Measurements from ENCODE around the gene GSE1.
A peak's percentile ranks its signal among the peaks of the same experiment; 100 is the strongest.

GSE1 gene

GRCh38 chr16:85612801-85613603 is at the start of gene GSE1 (continued):
- TF ChIP-seq AEBP2 (tag by site-specific recombination; IDR thresholded peaks at IDR 0.05; ENCODE audit: borderline replicate concordance) (no peak), KLF9 (tag by site-specific recombination; IDR thresholded peaks at IDR 0.05; ENCODE audit: low read depth) (peak; percentile 96), ZNF433 (tag by site-specific recombination; IDR thresholded peaks at IDR 0.05; ENCODE audit: low read depth) (no peak), ZNF394 (tag by site-specific recombination; IDR thresholded peaks at IDR 0.05; ENCODE audit: borderline replicate concordance) (peak; percentile 48; the same call in 1 of the 2 replicates), ZNF626 (tag by site-specific recombination; IDR thresholded peaks at IDR 0.05) (no peak), KLF8 (tag by site-specific recombination; IDR thresholded peaks at IDR 0.05) (peak; percentile 93), KLF10 (tag by site-specific recombination; IDR thresholded peaks at IDR 0.05) (peak; percentile 95), GLIS1 (tag by site-specific recombination; IDR thresholded peaks at IDR 0.05) (peak; percentile 91), ZFHX2 (tag by site-specific recombination; conservative IDR thresholded peaks at IDR 0.05) (peak; percentile 94), ZNF664 (tag by site-specific recombination; IDR thresholded peaks at IDR 0.05) (0 out of 2 replicates have a peak, but pooled peaks have one; percentile 5), ZNF670 (tag by site-specific recombination; IDR thresholded peaks at IDR 0.05; ENCODE audit: low read depth) (no peak), ZNF398 (tag by site-specific recombination; IDR thresholded peaks at IDR 0.05) (peak; percentile 86), ZNF529 (tag by site-specific recombination; IDR thresholded peaks at IDR 0.05; ENCODE audit: insufficient replicate concordance) (no peak), ZNF354C (tag by site-specific recombination; IDR thresholded peaks at IDR 0.05; ENCODE audit: borderline replicate concordance, low read depth) (no peak), ZNF184 (tag by site-specific recombination; IDR thresholded peaks at IDR 0.05) (no peak), ZNF391 (tag by site-specific recombination; IDR thresholded peaks at IDR 0.05; ENCODE audit: borderline replicate concordance, low read depth) (no peak; the same call in 1 of the 2 replicates), TRIM28 (IDR thresholded peaks at IDR 0.05; ENCODE audit: borderline replicate concordance, low read length) (no peak), ZBTB20 (tag by site-specific recombination; IDR thresholded peaks at IDR 0.05) (peak; percentile 99), WT1 (tag by site-specific recombination; IDR thresholded peaks at IDR 0.05) (peak; percentile 59), SP3 (tag by site-specific recombination; IDR thresholded peaks at IDR 0.05) (peak; percentile 76), ZNF501 (tag by site-specific recombination; IDR thresholded peaks at IDR 0.05) (no peak; the same call in 1 of the 2 replicates), KLF1 (tag by site-specific recombination; IDR thresholded peaks at IDR 0.05) (peak; percentile 99), ZBTB7A (tag by site-specific recombination; IDR thresholded peaks at IDR 0.05; ENCODE audit: low read depth) (peak; percentile 48; the same call in 1 of the 2 replicates), ZNF704 (tag by site-specific recombination; IDR thresholded peaks at IDR 0.05) (no peak)
- TF ChIP-seq, protein P1, sequence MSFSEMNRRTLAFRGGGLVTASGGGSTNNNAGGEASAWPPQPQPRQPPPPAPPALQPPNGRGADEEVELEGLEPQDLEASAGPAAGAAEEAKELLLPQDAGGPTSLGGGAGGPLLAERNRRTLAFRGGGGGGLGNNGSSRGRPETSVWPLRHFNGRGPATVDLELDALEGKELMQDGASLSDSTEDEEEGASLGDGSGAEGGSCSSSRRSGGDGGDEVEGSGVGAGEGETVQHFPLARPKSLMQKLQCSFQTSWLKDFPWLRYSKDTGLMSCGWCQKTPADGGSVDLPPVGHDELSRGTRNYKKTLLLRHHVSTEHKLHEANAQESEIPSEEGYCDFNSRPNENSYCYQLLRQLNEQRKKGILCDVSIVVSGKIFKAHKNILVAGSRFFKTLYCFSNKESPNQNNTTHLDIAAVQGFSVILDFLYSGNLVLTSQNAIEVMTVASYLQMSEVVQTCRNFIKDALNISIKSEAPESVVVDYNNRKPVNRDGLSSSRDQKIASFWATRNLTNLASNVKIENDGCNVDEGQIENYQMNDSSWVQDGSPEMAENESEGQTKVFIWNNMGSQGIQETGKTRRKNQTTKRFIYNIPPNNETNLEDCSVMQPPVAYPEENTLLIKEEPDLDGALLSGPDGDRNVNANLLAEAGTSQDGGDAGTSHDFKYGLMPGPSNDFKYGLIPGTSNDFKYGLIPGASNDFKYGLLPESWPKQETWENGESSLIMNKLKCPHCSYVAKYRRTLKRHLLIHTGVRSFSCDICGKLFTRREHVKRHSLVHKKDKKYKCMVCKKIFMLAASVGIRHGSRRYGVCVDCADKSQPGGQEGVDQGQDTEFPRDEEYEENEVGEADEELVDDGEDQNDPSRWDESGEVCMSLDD (tag by site-specific recombination; IDR thresholded peaks at IDR 0.05), result peak; percentile 10; the same call in 1 of the 2 replicates
- TF ChIP-seq, protein P2, sequence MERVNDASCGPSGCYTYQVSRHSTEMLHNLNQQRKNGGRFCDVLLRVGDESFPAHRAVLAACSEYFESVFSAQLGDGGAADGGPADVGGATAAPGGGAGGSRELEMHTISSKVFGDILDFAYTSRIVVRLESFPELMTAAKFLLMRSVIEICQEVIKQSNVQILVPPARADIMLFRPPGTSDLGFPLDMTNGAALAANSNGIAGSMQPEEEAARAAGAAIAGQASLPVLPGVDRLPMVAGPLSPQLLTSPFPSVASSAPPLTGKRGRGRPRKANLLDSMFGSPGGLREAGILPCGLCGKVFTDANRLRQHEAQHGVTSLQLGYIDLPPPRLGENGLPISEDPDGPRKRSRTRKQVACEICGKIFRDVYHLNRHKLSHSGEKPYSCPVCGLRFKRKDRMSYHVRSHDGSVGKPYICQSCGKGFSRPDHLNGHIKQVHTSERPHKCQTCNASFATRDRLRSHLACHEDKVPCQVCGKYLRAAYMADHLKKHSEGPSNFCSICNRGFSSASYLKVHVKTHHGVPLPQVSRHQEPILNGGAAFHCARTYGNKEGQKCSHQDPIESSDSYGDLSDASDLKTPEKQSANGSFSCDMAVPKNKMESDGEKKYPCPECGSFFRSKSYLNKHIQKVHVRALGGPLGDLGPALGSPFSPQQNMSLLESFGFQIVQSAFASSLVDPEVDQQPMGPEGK (tag by site-specific recombination; IDR thresholded peaks at IDR 0.05), result peak; percentile 82
- TF ChIP-seq, protein P3, sequence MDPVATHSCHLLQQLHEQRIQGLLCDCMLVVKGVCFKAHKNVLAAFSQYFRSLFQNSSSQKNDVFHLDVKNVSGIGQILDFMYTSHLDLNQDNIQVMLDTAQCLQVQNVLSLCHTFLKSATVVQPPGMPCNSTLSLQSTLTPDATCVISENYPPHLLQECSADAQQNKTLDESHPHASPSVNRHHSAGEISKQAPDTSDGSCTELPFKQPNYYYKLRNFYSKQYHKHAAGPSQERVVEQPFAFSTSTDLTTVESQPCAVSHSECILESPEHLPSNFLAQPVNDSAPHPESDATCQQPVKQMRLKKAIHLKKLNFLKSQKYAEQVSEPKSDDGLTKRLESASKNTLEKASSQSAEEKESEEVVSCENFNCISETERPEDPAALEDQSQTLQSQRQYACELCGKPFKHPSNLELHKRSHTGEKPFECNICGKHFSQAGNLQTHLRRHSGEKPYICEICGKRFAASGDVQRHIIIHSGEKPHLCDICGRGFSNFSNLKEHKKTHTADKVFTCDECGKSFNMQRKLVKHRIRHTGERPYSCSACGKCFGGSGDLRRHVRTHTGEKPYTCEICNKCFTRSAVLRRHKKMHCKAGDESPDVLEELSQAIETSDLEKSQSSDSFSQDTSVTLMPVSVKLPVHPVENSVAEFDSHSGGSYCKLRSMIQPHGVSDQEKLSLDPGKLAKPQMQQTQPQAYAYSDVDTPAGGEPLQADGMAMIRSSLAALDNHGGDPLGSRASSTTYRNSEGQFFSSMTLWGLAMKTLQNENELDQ (tag by site-specific recombination; IDR thresholded peaks at IDR 0.05; ENCODE audit: low read depth), result no peak
